BJ (cell line): Measurements from ENCODE around the gene ACOX1. TPM values are rescaled to one million over a fixed set of nuclear protein-coding genes. Genes with fewer than 3 reads are reported as not detected.
A peak's percentile ranks its signal among the peaks of the same experiment; 100 is the strongest.

Experiments
- CTCF ChIA-PET: fragments of 350-600 bp; formaldehyde crosslinking; extraction: SDS; loops from one replicate; lab custom pipeline; 2021; ENCODE audit warnings: antibody characterized with exemption, inconsistent platforms; lab: Yijun Ruan, JAX
- POLR2A ChIA-PET: fragments of 300-600 bp; sonication (Branson Sonifier 250); formaldehyde crosslinking; extraction: SDS; loops from one replicate; lab custom pipeline; 2021; ENCODE audit warnings: antibody characterized with exemption; lab: Charles Lee
- DNase-seq: peaks from one replicate; pipeline ENCODE4 v3.0.0-alpha.2; 2011; ENCODE audit warnings: low read depth
- H3K27me3 ChIP-seq: 2 replicates; pipeline ENCODE4 v1.6.0; 2011; ENCODE audit warnings: low read length; ENCODE audit not compliant: control insufficient read depth, insufficient read depth
- H3K36me3 ChIP-seq: 2 replicates; pipeline ENCODE4 v1.5.1; 2011; ENCODE audit warnings: low read length; ENCODE audit not compliant: control insufficient read depth, insufficient read depth
- H3K4me3 ChIP-seq: 2 replicates; pipeline ENCODE4 v1.5.1; 2011; ENCODE audit warnings: low read depth, mild to moderate bottlenecking, control low read depth, low read length
- polyA plus RNA-seq: library from polyadenylated mRNA; depleted of rRNA; stranded (reverse); fragments of >200 nt; gene quantifications from 2 replicates; pipeline ENCODE4 v1.2.3, GENCODE V29; 2011
- TF ChIP-seq, protein P1 (sequence below): IDR thresholded peaks from 2 replicates; pipeline ENCODE4 v1.5.1; 2011; ENCODE audit warnings: low read depth, mild to moderate bottlenecking, control low read depth, inconsistent platforms, low read length, moderate library complexity; ENCODE audit not compliant: insufficient read depth

The ACOX1 gene
- polyA plus RNA-seq, 1 experiment, result 33.6 TPM

DNA sequence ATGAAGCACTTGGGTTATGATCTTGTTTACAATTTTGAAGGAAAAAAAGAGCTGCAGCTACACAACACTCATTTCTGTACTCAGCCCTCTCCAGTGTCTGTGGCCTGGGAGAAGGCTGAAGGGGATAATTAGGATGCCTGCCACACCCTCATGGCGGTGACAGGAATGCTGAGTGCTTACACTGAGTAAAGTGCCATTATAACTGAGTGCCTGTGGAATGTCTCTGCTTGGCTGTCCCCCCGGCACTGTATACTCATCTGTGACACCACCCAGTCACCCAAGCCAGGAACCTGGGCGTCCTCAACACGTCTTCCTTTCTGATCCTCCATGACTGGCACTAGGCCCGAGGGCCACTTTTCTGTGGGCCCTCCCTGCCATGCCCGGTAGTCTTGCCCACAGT lies 70.8 kb downstream of the ACOX1 start:
- DNase-seq, result no peak
- Histone ChIP-seq H3K36me3 (peaks cover 2% of the 10 kb centered on the region; the same call in 1 of the 2 replicates), H3K4me3 (no peak overlapping the region), H3K27me3 (no peaks in the 10 kb centered on the region)
- ChIA-PET POLR2A (no interaction called here), CTCF (interaction anchor here (12.0 kb wide), 1 partner anchor 97 kb away, joined by 264 read pairs; the partner anchor contains the start of gene CDK3)
- TF ChIP-seq, protein P1, sequence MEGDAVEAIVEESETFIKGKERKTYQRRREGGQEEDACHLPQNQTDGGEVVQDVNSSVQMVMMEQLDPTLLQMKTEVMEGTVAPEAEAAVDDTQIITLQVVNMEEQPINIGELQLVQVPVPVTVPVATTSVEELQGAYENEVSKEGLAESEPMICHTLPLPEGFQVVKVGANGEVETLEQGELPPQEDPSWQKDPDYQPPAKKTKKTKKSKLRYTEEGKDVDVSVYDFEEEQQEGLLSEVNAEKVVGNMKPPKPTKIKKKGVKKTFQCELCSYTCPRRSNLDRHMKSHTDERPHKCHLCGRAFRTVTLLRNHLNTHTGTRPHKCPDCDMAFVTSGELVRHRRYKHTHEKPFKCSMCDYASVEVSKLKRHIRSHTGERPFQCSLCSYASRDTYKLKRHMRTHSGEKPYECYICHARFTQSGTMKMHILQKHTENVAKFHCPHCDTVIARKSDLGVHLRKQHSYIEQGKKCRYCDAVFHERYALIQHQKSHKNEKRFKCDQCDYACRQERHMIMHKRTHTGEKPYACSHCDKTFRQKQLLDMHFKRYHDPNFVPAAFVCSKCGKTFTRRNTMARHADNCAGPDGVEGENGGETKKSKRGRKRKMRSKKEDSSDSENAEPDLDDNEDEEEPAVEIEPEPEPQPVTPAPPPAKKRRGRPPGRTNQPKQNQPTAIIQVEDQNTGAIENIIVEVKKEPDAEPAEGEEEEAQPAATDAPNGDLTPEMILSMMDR, result no peak

DNA sequence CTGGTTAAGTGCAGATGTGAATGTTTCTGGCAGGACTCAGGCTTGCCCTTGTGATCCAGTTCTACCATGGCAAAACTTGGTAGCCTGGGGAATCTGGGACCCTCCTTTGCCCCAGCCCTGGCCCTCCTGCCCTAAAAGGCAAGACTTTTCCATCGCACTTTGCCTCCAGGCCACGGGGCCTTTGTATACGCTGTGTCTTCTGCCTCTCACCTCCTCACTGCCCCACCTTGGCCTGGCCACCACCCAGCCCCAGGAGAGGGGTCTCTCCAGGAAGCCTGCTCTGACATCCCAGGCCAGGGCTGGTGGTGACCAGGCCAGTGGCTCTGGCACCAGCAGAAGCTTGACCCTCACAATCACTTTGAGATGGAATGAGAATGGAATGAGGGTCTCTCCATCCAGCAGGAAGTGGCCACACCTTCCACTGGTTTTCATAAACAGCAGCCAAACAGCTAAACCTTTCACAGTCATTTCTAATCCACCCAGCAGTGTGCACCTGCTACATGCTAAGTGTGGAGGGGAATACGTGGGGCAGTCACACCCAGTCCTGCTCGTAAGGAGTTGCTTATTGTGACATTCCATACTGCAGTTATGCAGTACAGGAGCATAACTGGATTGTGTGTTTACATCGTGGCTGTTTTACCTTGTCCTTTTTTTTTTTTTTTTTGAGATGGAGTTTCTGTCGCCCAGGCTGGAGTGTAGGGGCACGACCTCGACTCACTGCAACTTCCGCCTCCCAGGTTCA lies 72.7 kb downstream of the ACOX1 start:
- no peak for DNase-seq
- ChIA-PET CTCF (interaction anchor here (0.6 to 12.0 kb wide), 8 partner anchors 10 to 130 kb away, joined by 3 to 264 read pairs (median 4); partner anchors contain the start of genes CDK3, TRIM65 and UNK), POLR2A (no interaction called here)
- Histone ChIP-seq H3K4me3 (no peak overlapping the region), H3K27me3 (no peaks in the 10 kb centered on the region), H3K36me3 (peaks cover 5% of the 10 kb centered on the region)
- TF ChIP-seq, protein P1, result no peak

DNA sequence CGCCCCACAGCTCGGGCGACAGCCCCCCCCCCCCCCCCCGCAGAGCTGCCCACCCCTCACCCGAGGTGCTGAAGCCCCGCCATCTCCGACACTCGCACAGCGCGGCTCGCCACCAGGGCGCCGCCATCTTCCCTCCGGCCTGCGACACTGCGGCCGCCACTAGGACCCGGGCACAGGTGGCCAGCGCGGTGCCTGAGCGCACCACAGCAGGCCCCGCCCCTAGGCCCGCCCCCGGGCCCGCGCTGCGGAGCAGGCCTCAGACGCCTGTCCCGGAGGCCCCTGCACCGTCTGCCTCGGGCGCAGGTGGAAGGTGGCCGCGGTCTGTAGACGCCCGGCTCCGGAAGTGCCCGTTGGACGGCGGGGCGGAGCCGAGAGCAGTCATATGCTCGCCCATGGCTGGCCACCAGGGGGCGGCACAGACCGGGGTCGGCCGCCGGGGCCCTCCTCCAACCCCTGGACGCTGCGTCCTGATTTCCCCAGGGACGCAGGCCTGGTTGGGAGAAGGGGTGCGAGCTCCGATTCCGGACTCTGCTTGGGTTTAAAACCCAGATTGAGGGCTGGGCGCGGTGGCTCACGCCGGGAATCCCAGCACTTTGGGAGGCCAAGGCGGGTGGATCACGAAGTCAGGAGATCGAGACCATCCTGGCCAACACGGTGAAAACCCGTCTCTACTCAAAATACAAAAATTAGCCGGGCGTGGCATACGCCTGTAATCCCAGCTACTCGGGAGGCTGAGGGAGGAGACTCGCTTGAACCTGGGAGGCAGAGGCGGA lies 74.0 kb downstream of the ACOX1 start, which contains the start of gene MRPL38:
Gene MRPL38, minus strand, starts transcription at position 136 of the 773 bp plus-strand sequence. Its CDS starts 9 bp downstream, at position 127.
- peak; percentile 62 for DNase-seq
- H3K27me3 ChIP-seq, result no peaks in the 10 kb centered on the region
- peaks cover 12% of the 10 kb centered on the region for H3K36me3 ChIP-seq
- CTCF ChIA-PET, result interaction anchor here (0.6 to 12.0 kb wide), 27 partner anchors 9 to 398 kb away, joined by 3 to 264 read pairs (median 3); partner anchors contain the start of genes CDK3, GALK1, TRIM65 and UNK
- TF ChIP-seq, protein P1, result peak; percentile 94
- POLR2A ChIA-PET, result no interaction called here
- peak within 1 kb of the TSS; percentile 91 for H3K4me3 ChIP-seq

DNA sequence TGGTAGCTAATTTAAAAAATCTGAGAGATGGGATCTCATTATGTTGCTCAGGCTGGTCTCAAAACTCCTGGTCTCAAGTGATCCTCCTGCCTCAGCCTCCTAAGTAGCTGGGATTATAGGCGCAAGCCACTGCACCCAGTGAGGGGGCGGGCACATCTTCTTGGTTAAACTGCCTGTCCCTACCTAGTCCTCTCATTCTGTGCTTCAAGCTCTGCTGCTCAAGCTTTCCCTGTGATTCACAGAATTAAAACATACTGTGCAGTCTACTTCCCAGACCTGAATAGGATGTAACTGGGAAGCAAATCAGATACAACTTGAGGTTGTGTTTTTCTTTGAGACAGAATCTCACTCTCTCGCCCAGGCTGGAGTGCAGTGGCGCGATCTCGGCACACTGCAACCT lies 76.6 kb downstream of the ACOX1 start:
- TF ChIP-seq, protein P1, result no peak
- Histone ChIP-seq H3K27me3 (no peaks in the 10 kb centered on the region), H3K4me3 (no peak overlapping the region), H3K36me3 (peaks cover 30% of the 10 kb centered on the region)
- POLR2A ChIA-PET, result no interaction called here
- CTCF ChIA-PET, result interaction anchor here (0.6 to 12.0 kb wide), 3 partner anchors 12 to 103 kb away, joined by 3 to 264 read pairs (median 4); partner anchors contain the start of genes CDK3 and WBP2
- DNase-seq, result no peak
